Endothelial cell of umbilical vein (primary cell): Measurements from ENCODE around the gene ALK. TPM values are rescaled to one million over a fixed set of nuclear protein-coding genes. Genes with fewer than 3 reads are reported as not detected.

ENCODE experiments used
- BruUV-seq: library from RNA; stranded (reverse); fragments of 400-500 nt; replicated peaks from 2 replicates; lab custom pipeline; 2021; lab: Mats Ljungman, UMichigan
- CTCF ChIA-PET: fragments of 300-600, 350-600 bp; sonication (Branson Sonifier 250); formaldehyde crosslinking; loops from one replicate; lab custom pipeline; 2021; ENCODE audit warnings: antibody characterized with exemption, inconsistent platforms; lab: Charles Lee
- POLR2A ChIA-PET: fragments of 300-600, 350-600 bp; sonication (Branson Sonifier 250); formaldehyde crosslinking; loops from one replicate; lab custom pipeline; 2021; ENCODE audit warnings: antibody characterized with exemption, inconsistent platforms; lab: Charles Lee
- DNase-seq: peaks from one replicate; pipeline ENCODE4 v3.0.0-alpha.2; 2011; ENCODE audit warnings: low read depth, low spot score
- FAIRE-seq: peaks from 2 replicates; lab custom pipeline; 2011; peaks lifted over from hg19 to GRCh38; lab: Jason Lieb, UNC
- H2AFZ ChIP-seq: 2 replicates; pipeline ENCODE4 v1.6.0; 2012; ENCODE audit warnings: low read depth, low read length, control low read depth, inconsistent platforms
- H3K27ac ChIP-seq: 2 replicates; pipeline ENCODE4 v1.5.1; 2011; ENCODE audit warnings: low read depth, mild to moderate bottlenecking, control low read depth, low read length, moderate library complexity; ENCODE audit not compliant: insufficient read depth
- H3K27me3 ChIP-seq, 2 experiments: 2 replicates each; pipeline versions ENCODE4 v1.6.0 to v1.6.1; 2011; ENCODE audit warnings: low read length in 2 of 2, mixed read lengths in 1 of 2; ENCODE audit not compliant: control insufficient read depth in 2 of 2, insufficient read depth in 2 of 2
- H3K36me3 ChIP-seq, 2 experiments: 2 replicates in 1 of 2; 3 replicates in 1 of 2; pipeline ENCODE4 v1.5.1; 2011; ENCODE audit warnings: low read length in 2 of 2, mild to moderate bottlenecking in 1 of 2, moderate library complexity in 1 of 2; ENCODE audit not compliant: control insufficient read depth in 2 of 2, insufficient read depth in 2 of 2; ENCODE audit errors: extremely low read depth in 1 of 2
- H3K4me1 ChIP-seq: 3 replicates; pipeline ENCODE4 v1.5.1; 2011; ENCODE audit warnings: mild to moderate bottlenecking, low read length; ENCODE audit not compliant: control insufficient read depth, insufficient read depth; ENCODE audit errors: extremely low read depth
- H3K4me2 ChIP-seq: 2 replicates; pipeline ENCODE4 v1.6.1; 2011; ENCODE audit warnings: low read length, control low read depth, mixed read lengths; ENCODE audit not compliant: insufficient read depth
- H3K4me3 ChIP-seq, 3 experiments: fragments of 200-600 bp in 1 of 3; sonication (generic), shearing (Covaris generic) in 1 of 3; replicated peaks in 1 of 3; 2 replicates each; pipeline ENCODE4 v1.5.1; 2011 to 2016; ENCODE audit warnings: control low read depth in 3 of 3, low read length in 3 of 3, mild to moderate bottlenecking in 2 of 3, inconsistent platforms in 1 of 3, low read depth in 1 of 3, moderate library complexity in 1 of 3; ENCODE audit not compliant: insufficient read depth in 1 of 3
- H3K79me2 ChIP-seq: 2 replicates; pipeline ENCODE4 v1.6.0; 2012; ENCODE audit warnings: low read length, inconsistent platforms; ENCODE audit not compliant: control insufficient read depth, insufficient read depth
- H3K9ac ChIP-seq: replicated peaks from 2 replicates; pipeline ENCODE3; 2011; ENCODE audit warnings: low read length, control low read depth; ENCODE audit not compliant: insufficient read depth; ENCODE audit errors: extremely low read depth
- H3K9me1 ChIP-seq: replicated peaks from 3 replicates; pipeline ENCODE4 v1.6.0; 2011; ENCODE audit warnings: mild to moderate bottlenecking, low read length; ENCODE audit not compliant: control insufficient read depth, insufficient read depth; ENCODE audit errors: extremely low read depth
- H3K9me3 ChIP-seq: replicated peaks from 2 replicates; pipeline ENCODE4 v1.5.1; 2012; ENCODE audit warnings: low read length, inconsistent platforms; ENCODE audit not compliant: control insufficient read depth, insufficient read depth
- H4K20me1 ChIP-seq: replicated peaks from 2 replicates; pipeline ENCODE3; 2011; ENCODE audit warnings: mild to moderate bottlenecking, low read length; ENCODE audit not compliant: control insufficient read depth, insufficient read depth; ENCODE audit errors: extremely low read depth
- EZH2 ChIP-seq: IDR thresholded peaks from 2 replicates; pipeline ENCODE4 v1.6.1; 2012; ENCODE audit warnings: borderline replicate concordance, low read depth, mild to moderate bottlenecking, moderate library complexity, low read length, inconsistent platforms; ENCODE audit not compliant: severe bottlenecking
- FOS ChIP-seq: IDR thresholded peaks from 2 replicates; pipeline ENCODE4 v1.6.1; 2011; ENCODE audit warnings: mild to moderate bottlenecking, low read length, moderate library complexity, borderline replicate concordance; ENCODE audit not compliant: insufficient read depth
- GATA2 ChIP-seq: IDR thresholded peaks from 2 replicates; pipeline ENCODE4 v1.7.0; 2011; ENCODE audit warnings: low read depth, mild to moderate bottlenecking, moderate library complexity, mixed read lengths, low read length; ENCODE audit not compliant: insufficient read length, insufficient read depth
- JUN ChIP-seq: IDR thresholded peaks from 2 replicates; pipeline ENCODE4 v1.6.1; 2011; ENCODE audit warnings: borderline replicate concordance, low read depth; ENCODE audit not compliant: insufficient read length, insufficient read depth
- MYC ChIP-seq: IDR thresholded peaks from one replicate; pipeline ENCODE4 v1.6.1; 2011; ENCODE audit warnings: mild to moderate bottlenecking, low read depth, low read length
- POLR2A ChIP-seq: IDR thresholded peaks from 2 replicates; pipeline ENCODE4 v1.6.1; 2012; ENCODE audit warnings: low read depth, mild to moderate bottlenecking, control low read depth, low read length
- POLR2AphosphoS5 ChIP-seq: IDR thresholded peaks from 2 replicates; pipeline ENCODE4 v1.6.1; 2012; ENCODE audit warnings: low read depth, mild to moderate bottlenecking, control low read depth, low read length, moderate library complexity; ENCODE audit not compliant: insufficient read depth
- dilution Hi-C: fragments of 300-500 bp; cut with MboI; formaldehyde crosslinking; loops from one replicate; pipeline ENCODE4 v1.15.0; 2019; ENCODE audit warnings: low sequenced_read_pairs; ENCODE audit not compliant: extremely low pct_ligation_motif_present
- intact Hi-C: fragments of 100-400 bp; cut with micrococcal nuclease; formaldehyde crosslinking; loops from one replicate; pipeline ENCODE4 v1.10.0; 2022
- polyA plus RNA-seq, 4 experiments: library from polyadenylated mRNA; depleted of rRNA in 3 of 4; stranded (reverse) in 3 of 4; unstranded in 1 of 4; fragments of >200 nt; gene quantifications; 2 replicates each; pipeline versions ENCODE4 v1.2.1 to v1.2.3, GENCODE V29; 2011 to 2012; ENCODE audit warnings: missing spikeins in 1 of 4
- total RNA-seq: library from RNA; stranded (reverse); gene quantifications from 2 replicates; pipeline ENCODE4 v1.2.3, GENCODE V29; 2021
- TF ChIP-seq, protein P1 (sequence below), 2 donors: IDR thresholded peaks; 1 replicate in 1 of 2; 2 replicates in 1 of 2; pipeline ENCODE4 v1.5.1; 2011; ENCODE audit warnings: low read length in 2 of 2, mild to moderate bottlenecking in 2 of 2, moderate library complexity in 2 of 2, control low read depth in 1 of 2, inconsistent platforms in 1 of 2, low read depth in 1 of 2; ENCODE audit not compliant: insufficient read depth in 1 of 2; ENCODE audit errors: extremely low read depth in 1 of 2
- TF ChIP-seq, protein P2 (sequence below): IDR thresholded peaks from 2 replicates; pipeline ENCODE4 v1.6.1; 2011; ENCODE audit not compliant: insufficient read depth, insufficient read length

ALK gene
- total and polyA plus RNA-seq, 2 donors (not counting 3 experiments of a cell fraction or from before 2014, with no cell fraction given), result not detected

DNA sequence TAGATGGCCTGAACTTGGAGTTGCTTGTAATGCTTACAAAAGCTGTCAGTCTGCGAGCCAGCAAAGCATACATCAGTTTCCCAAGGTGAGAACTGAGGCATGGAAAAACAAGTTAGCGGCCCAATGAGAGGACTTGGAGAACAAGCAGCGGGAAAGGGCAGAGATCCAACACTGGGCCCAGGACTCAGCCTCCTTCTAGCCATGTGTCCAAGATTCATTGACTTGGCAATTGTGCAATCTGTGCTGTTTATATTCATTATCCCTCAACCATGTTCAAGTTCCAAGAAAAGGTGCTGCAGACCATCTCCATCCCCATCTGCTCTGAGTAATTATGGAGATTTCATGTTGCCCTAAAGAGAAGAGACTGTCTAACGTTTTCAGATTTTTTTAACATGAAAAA lies 187.4 kb downstream of the ALK start:
- H3K36me3 ChIP-seq, result no peaks in the 10 kb centered on the region
- FAIRE-seq, result no peak
- H3K27me3 ChIP-seq, result no peaks in the 10 kb centered on the region
- ChIA-PET CTCF (no interaction called here), POLR2A (no interaction called here)
- no peak overlapping the region for H3K27ac ChIP-seq
- H3K79me2 ChIP-seq, result no peaks in the 10 kb centered on the region
- no TSS peak for BruUV-seq
- dilution Hi-C loops (no loop called here), intact Hi-C loops (no loop called here)
- TF ChIP-seq, protein P1, sequence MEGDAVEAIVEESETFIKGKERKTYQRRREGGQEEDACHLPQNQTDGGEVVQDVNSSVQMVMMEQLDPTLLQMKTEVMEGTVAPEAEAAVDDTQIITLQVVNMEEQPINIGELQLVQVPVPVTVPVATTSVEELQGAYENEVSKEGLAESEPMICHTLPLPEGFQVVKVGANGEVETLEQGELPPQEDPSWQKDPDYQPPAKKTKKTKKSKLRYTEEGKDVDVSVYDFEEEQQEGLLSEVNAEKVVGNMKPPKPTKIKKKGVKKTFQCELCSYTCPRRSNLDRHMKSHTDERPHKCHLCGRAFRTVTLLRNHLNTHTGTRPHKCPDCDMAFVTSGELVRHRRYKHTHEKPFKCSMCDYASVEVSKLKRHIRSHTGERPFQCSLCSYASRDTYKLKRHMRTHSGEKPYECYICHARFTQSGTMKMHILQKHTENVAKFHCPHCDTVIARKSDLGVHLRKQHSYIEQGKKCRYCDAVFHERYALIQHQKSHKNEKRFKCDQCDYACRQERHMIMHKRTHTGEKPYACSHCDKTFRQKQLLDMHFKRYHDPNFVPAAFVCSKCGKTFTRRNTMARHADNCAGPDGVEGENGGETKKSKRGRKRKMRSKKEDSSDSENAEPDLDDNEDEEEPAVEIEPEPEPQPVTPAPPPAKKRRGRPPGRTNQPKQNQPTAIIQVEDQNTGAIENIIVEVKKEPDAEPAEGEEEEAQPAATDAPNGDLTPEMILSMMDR (IDR thresholded peaks at IDR 0.05; ENCODE audit: extremely low read depth in 1 of 2, insufficient read depth in 1 of 2, low read depth in 1 of 2, low read length in 2 of 2), result no peak
- TF ChIP-seq POLR2A (no peak), GATA2 (no peak), POLR2AphosphoS5 (no peak), JUN (no peak), MYC (no peak), FOS (no peak), EZH2 (no peak)
- TF ChIP-seq, protein P2, sequence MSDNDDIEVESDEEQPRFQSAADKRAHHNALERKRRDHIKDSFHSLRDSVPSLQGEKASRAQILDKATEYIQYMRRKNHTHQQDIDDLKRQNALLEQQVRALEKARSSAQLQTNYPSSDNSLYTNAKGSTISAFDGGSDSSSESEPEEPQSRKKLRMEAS, result no peak
- H4K20me1 ChIP-seq, result no peaks in the 10 kb centered on the region
- no peaks in the 10 kb centered on the region for H3K4me1 ChIP-seq
- H3K4me3 ChIP-seq, result no peak overlapping the region
- peaks cover 6% of the 10 kb centered on the region for H3K9me3 ChIP-seq
- no peak overlapping the region for H2AFZ ChIP-seq
- no peaks in the 10 kb centered on the region for H3K9me1 ChIP-seq
- no peak for DNase-seq
- no peak overlapping the region for H3K4me2 ChIP-seq
- H3K9ac ChIP-seq, result no peak overlapping the region
